Thyroid gland (tissue), 4 donors: ENCODE data around the gene PHYKPL. TPM values are rescaled to one million over a fixed set of nuclear protein-coding genes. Genes with fewer than 3 reads are reported as not detected.

ENCODE experiments used
- DNase-seq, 2 donors: peaks; one replicate each; pipeline ENCODE4 v3.0.0-alpha.2; 2019
- H3K27ac ChIP-seq, 3 donors: fragments of 200-600 bp; sonication (generic); 1 replicate in 2 of 3; 2 replicates in 1 of 3; pipeline ENCODE4 v1.5.1; 2016 to 2019; ENCODE audit warnings: mild to moderate bottlenecking in 1 of 3, moderate library complexity in 1 of 3
- H3K27me3 ChIP-seq: fragments of 200-600 bp; sonication (generic); one replicate; pipeline ENCODE4 v1.5.1; 2019
- H3K36me3 ChIP-seq, 2 donors: fragments of 200-600 bp; sonication (generic); one replicate each; pipeline ENCODE4 v1.5.1; 2016 to 2019
- H3K4me1 ChIP-seq, 2 donors: fragments of 200-600 bp; sonication (generic); one replicate each; pipeline ENCODE4 v1.5.1; 2017 to 2019
- H3K4me3 ChIP-seq, 3 donors: fragments of 200-600 bp; sonication (generic); replicated peaks in 1 of 3; 1 replicate in 2 of 3; 2 replicates in 1 of 3; pipeline ENCODE4 v1.5.1; 2016; ENCODE audit warnings: mild to moderate bottlenecking in 1 of 3
- H3K9me3 ChIP-seq: fragments of 200-600 bp; sonication (generic); one replicate; pipeline ENCODE4 v1.5.1; 2017
- POLR2A ChIP-seq, 2 donors: fragments of 450-650 bp; IDR thresholded peaks; one replicate each; pipeline ENCODE4 v1.6.1; 2017; ENCODE audit warnings: antibody characterized with exemption in 2 of 2, mild to moderate bottlenecking in 2 of 2, moderate library complexity in 1 of 2
- WGBS, 2 donors: methylation state at CpG; one replicate each; pipeline ENCODE4 v1.1.5; 2017; 5-methylcytosine and 5-hydroxymethylcytosine counted together
- intact Hi-C: fragments of 100-400 bp; cut with DNase I; formaldehyde crosslinking; loops from one replicate; pipeline ENCODE4 v1.15.1; 2023
- total RNA-seq, 4 donors: library from RNA; depleted of rRNA; stranded (reverse); fragments of >200 nt; gene quantifications; one replicate each; pipeline ENCODE4 v1.2.3, GENCODE V29; 2016
- TF ChIP-seq, protein P1 (sequence below), 6 experiments: fragments of 200-600 bp in 3 of 6; fragments of 450-650 bp in 3 of 6; sonication (generic) in 3 of 6; IDR thresholded peaks; one replicate each; pipeline ENCODE4 v1.5.1; 2016 to 2019; ENCODE audit warnings: antibody characterized with exemption in 6 of 6, mild to moderate bottlenecking in 2 of 6, inconsistent platforms in 1 of 6, moderate library complexity in 1 of 6

The PHYKPL gene
- total RNA-seq, 4 donors from 2014 or later, result 61.7 to 90.9 (median 76.0) TPM

DNA sequence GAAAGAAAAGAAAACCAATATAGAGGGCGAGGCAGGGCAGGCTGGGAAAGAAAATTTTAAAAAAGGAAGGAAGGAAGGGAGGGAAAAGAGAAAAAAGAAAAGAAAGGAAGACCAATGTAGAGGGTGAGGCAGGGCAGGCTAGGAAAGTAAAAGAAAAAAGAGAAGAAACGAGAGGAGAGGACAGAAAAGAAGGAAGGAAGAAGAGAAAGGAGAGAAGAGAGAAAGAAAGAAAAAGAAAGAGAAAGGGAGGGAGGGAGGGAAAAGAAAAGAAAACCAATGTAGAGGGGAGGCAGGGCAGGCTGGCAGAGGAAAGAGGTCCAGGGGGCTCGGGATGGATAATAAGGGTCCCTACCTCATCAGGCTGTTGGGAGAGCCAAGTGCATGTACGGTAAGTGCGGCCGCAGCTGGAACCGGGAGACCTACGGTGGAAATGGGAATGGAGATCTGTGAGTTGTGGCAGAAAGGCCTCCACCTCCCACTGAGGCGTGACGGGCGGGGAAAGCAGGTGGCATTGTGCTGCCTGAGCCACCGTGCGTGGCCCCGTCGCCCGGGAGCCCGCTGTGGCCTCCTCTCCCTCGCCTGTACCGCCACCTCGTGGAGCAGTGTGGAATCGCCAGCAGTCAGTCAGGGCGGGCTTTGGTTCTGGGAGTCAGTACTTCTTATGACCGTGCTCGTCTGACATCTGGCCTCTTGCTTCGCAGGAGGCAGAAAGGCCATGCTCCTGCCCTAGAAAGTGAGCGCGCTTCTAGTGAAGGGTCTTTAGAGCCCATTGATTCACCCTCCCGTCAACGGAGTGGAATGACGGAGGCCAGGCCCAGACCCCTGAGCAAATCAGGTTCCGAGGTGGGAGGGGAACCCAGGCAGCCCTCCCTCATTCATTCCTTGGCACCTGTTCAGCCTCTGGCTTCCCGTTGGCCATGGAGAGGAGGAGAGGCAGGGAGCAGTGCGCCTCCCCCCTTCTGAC lies 68.5 kb downstream of the PHYKPL start:
- 9 to 17% methylated on average over 11 to 33 of the region's 33 CpGs for WGBS, 2 donors
- no peak overlapping the region for H3K4me3 ChIP-seq

DNA sequence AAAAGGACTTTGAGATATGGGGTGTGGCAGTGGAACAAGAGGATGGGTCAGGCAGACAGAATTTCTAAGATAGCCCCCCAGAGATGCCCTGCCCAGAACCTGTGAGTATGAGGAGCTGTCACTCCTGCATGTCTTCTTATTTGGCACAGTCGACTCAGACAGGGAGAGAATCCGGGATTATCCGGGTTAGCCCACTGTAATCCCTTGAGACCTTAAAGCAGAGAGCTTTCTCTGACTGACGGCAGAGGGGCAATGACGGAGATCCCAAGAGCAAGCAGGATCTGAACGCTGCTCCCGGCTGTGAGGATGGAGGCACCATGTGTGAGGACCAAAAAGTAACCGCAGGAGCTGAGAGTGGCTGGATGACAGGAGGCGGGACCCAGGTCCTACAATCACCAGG lies 70.1 kb downstream of the PHYKPL start:
- H3K27ac ChIP-seq, result no peak overlapping the region
- H3K4me1 ChIP-seq, result peaks cover 0 to 8% of the 10 kb centered on the region in 2 donors
- no peaks in the 10 kb centered on the region for H3K27me3 ChIP-seq
- WGBS, 2 donors, result 82 to 83% methylated on average over 9 of the region's 9 CpGs
- intact Hi-C loops, result no loop called here
- TF ChIP-seq, protein P1, sequence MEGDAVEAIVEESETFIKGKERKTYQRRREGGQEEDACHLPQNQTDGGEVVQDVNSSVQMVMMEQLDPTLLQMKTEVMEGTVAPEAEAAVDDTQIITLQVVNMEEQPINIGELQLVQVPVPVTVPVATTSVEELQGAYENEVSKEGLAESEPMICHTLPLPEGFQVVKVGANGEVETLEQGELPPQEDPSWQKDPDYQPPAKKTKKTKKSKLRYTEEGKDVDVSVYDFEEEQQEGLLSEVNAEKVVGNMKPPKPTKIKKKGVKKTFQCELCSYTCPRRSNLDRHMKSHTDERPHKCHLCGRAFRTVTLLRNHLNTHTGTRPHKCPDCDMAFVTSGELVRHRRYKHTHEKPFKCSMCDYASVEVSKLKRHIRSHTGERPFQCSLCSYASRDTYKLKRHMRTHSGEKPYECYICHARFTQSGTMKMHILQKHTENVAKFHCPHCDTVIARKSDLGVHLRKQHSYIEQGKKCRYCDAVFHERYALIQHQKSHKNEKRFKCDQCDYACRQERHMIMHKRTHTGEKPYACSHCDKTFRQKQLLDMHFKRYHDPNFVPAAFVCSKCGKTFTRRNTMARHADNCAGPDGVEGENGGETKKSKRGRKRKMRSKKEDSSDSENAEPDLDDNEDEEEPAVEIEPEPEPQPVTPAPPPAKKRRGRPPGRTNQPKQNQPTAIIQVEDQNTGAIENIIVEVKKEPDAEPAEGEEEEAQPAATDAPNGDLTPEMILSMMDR (IDR thresholded peaks at IDR 0.05), result no peak
- no peak for TF ChIP-seq POLR2A (IDR thresholded peaks at IDR 0.05)
- H3K36me3 ChIP-seq, result no peaks in the 10 kb centered on the region
- no peak for DNase-seq
- H3K9me3 ChIP-seq, result no peaks in the 10 kb centered on the region
- H3K4me3 ChIP-seq, result no peak overlapping the region

More for the DNA sequence above, 68.5 kb downstream of the PHYKPL start:
- intact Hi-C loops, result no loop called here
- no peaks in the 10 kb centered on the region for H3K36me3 ChIP-seq
- peaks cover 0 to 8% of the 10 kb centered on the region in 2 donors for H3K4me1 ChIP-seq
- TF ChIP-seq, protein P1 (IDR thresholded peaks at IDR 0.05), result peak; percentile 95 to 99 (median 98)
- TF ChIP-seq POLR2A (IDR thresholded peaks at IDR 0.05), result no peak
- peak; percentile 94 to 97 for DNase-seq
- H3K27me3 ChIP-seq, result no peaks in the 10 kb centered on the region
- H3K27ac ChIP-seq, result no peak overlapping the region
- H3K9me3 ChIP-seq, result no peaks in the 10 kb centered on the region

DNA sequence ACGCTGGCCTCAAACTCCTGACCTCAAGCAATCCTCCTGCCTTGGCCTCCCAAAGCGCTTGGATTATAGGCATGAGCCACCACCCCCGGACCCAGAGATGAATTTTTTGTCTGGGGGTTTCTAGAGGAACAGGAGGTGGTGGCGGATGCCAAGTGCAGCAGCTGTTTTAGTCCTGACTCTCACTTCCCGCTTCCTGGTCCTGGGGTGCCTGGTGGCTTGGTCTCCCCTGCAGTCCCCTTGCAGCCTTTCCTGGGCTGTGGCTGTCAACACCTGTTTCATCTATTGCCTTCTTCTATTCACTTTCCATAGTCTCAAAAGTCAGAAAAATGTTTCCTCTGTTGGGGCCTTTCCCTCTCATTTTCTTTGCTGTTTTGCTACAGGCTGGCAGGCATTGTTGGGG lies 72.4 kb downstream of the PHYKPL start:
- Histone ChIP-seq H3K36me3 (no peaks in the 10 kb centered on the region), H3K4me3 (no peak overlapping the region), H3K9me3 (no peaks in the 10 kb centered on the region), H3K27ac (no peak overlapping the region), H3K4me1 (peaks cover 0 to 8% of the 10 kb centered on the region in 2 donors), H3K27me3 (no peaks in the 10 kb centered on the region)
- 86 to 97% methylated on average over 5 of the region's 5 CpGs for WGBS, 2 donors
- intact Hi-C loops, result no loop called here
- DNase-seq, result no peak
- TF ChIP-seq, protein P1 (IDR thresholded peaks at IDR 0.05), result no peak
- no peak for TF ChIP-seq POLR2A (IDR thresholded peaks at IDR 0.05)

Other genes with a start within 250 kb of the PHYKPL start
- gene PROP1, start 236.6 kb downstream of the PHYKPL start, total RNA-seq, result not detected
- 1 to 10 TPM; 3.9 to 6.4 (median 5.6) TPM for gene N4BP3, start 119.3 kb downstream of the PHYKPL start, total RNA-seq
- gene RMND5B, start 101.8 kb downstream of the PHYKPL start, total RNA-seq, result 10 to 100 TPM; 32.9 to 49.3 (median 48.2) TPM
- 100 to 1,000 TPM; 109 to 257 (median 177) TPM for gene NHP2, start 78.9 kb downstream of the PHYKPL start, total RNA-seq
- not detected for gene GMCL2, start 45.4 kb downstream of the PHYKPL start, total RNA-seq
- gene HNRNPAB, start 28.3 kb downstream of the PHYKPL start, total RNA-seq, result 100 to 1,000 TPM in 2 of 4 donors, 10 to 100 TPM in 2; 65.0 to 111 (median 90.4) TPM